H1 (cell line): ENCODE measurements around the gene RERE.

Experiments used
- RFX5 ChIP-seq: IDR thresholded peaks from 2 replicates; pipeline ENCODE4 v1.6.1; 2011; ENCODE audit warnings: low read depth, low read length, improper control_type of control experiment, borderline replicate concordance
- TF ChIP-seq, protein P1 (sequence below): IDR thresholded peaks from 2 replicates; pipeline ENCODE4 v1.6.1; 2012; ENCODE audit warnings: inconsistent platforms

GRCh38 chr1:8349473-8349865, 468.0 kb downstream of the RERE start:
- TF ChIP-seq, protein P1, sequence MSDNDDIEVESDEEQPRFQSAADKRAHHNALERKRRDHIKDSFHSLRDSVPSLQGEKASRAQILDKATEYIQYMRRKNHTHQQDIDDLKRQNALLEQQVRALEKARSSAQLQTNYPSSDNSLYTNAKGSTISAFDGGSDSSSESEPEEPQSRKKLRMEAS = no peak
- TF ChIP-seq RFX5 = no peak
